ENCODE measurements around the gene UBIAD1.

The UBIAD1 gene

GRCh38 chr1:11272832-11273594, at the start of gene UBIAD1:
UBIAD1 (plus strand) TSS chr1:11273198; CDS start chr1:11273532, 334 bp downstream.
- no peak for TF ChIP-seq CTCF (IDR thresholded peaks at IDR 0.05; ENCODE audit: borderline replicate concordance, control extremely low read depth, extremely low read depth, insufficient read depth, missing control alignments)
- in situ Hi-C loops (cut with MboI; ENCODE audit: low sequenced_read_pairs, unreplicated experiment), result no loop called here
- peak; percentile 97 for DNase-seq (ENCODE audit: low spot score)

- TF ChIP-seq CTCF (IDR thresholded peaks at IDR 0.05; ENCODE audit: borderline replicate concordance, control extremely low read depth, extremely low read depth, insufficient read depth, missing control alignments), result no peak
- in situ Hi-C loops (cut with MboI; ENCODE audit: low sequenced_read_pairs, unreplicated experiment), result no loop called here
- peak; percentile 45 for DNase-seq (ENCODE audit: low spot score)
These were observed 45.6 kb upstream of the UBIAD1 start for GRCh38 chr1:11227106-11228077.

- no peak for TF ChIP-seq CTCF (IDR thresholded peaks at IDR 0.05; ENCODE audit: borderline replicate concordance, control extremely low read depth, extremely low read depth, insufficient read depth, missing control alignments)
- DNase-seq (ENCODE audit: low spot score), result no peak
- in situ Hi-C loops (cut with MboI; ENCODE audit: low sequenced_read_pairs, unreplicated experiment), result no loop called here
These were observed 43.8 kb upstream of the UBIAD1 start for GRCh38 chr1:11229203-11229602.

- in situ Hi-C loops (cut with MboI; ENCODE audit: low sequenced_read_pairs, unreplicated experiment), result no loop called here
- DNase-seq (ENCODE audit: low spot score), result no peak
- TF ChIP-seq CTCF (IDR thresholded peaks at IDR 0.05; ENCODE audit: borderline replicate concordance, control extremely low read depth, extremely low read depth, insufficient read depth, missing control alignments), result no peak
These were observed 39.8 kb upstream of the UBIAD1 start for GRCh38 chr1:11233208-11233607.

GRCh38 chr1:11237356-11237755, 35.6 kb upstream of the UBIAD1 start:
- no peak for TF ChIP-seq CTCF (IDR thresholded peaks at IDR 0.05; ENCODE audit: borderline replicate concordance, control extremely low read depth, extremely low read depth, insufficient read depth, missing control alignments)
- in situ Hi-C loops (cut with MboI; ENCODE audit: low sequenced_read_pairs, unreplicated experiment), result no loop called here
- DNase-seq (ENCODE audit: low spot score), result no peak

- DNase-seq (ENCODE audit: low spot score), result no peak
- no peak for TF ChIP-seq CTCF (IDR thresholded peaks at IDR 0.05; ENCODE audit: borderline replicate concordance, control extremely low read depth, extremely low read depth, insufficient read depth, missing control alignments)
- in situ Hi-C loops (cut with MboI; ENCODE audit: low sequenced_read_pairs, unreplicated experiment), result no loop called here
These were observed 34.7 kb upstream of the UBIAD1 start for GRCh38 chr1:11238311-11238710.
